Cardiac muscle cell (in vitro differentiated cells and primary cell): Measurements from ENCODE around the gene DOCK1. TPM values are rescaled to one million over a fixed set of nuclear protein-coding genes. Genes with fewer than 3 reads are reported as not detected.

Source experiments
- DNase-seq, 2 donors: peaks; one replicate each; pipeline versions ENCODE4 v3.0.0 to v3.0.0-alpha.2; 2010 to 2017; ENCODE audit warnings: low read depth in 1 of 2, low spot score in 1 of 2
- H3K27ac ChIP-seq: fragments of 200-600 bp; sonication (generic); 2 replicates; pipeline ENCODE4 v1.5.1; 2016
- H3K27me3 ChIP-seq: fragments of 200-600 bp; sonication (generic); 2 replicates; pipeline ENCODE4 v1.6.0; 2016; ENCODE audit warnings: control low read depth
- H3K36me3 ChIP-seq: fragments of 200-600 bp; sonication (generic); 2 replicates; pipeline ENCODE4 v1.5.1; 2016; ENCODE audit warnings: control low read depth
- H3K4me1 ChIP-seq: fragments of 200-600 bp; sonication (generic); 2 replicates; pipeline ENCODE4 v1.8.1; 2017; ENCODE audit warnings: low read depth, mild to moderate bottlenecking, mixed run types
- H3K4me3 ChIP-seq: fragments of 200-600 bp; sonication (generic); 2 replicates; pipeline ENCODE4 v1.5.1; 2016; ENCODE audit warnings: mild to moderate bottlenecking
- H3K9me3 ChIP-seq: fragments of 200-600 bp; sonication (generic); 2 replicates; pipeline ENCODE4 v1.5.1; 2017; ENCODE audit warnings: low read depth, mild to moderate bottlenecking, control low read depth
- polyA plus RNA-seq: library from polyadenylated mRNA; unstranded; fragments of >200 nt; fragmentation: Nextera tagmentation; extraction: Ambion mirVana; gene quantifications from 2 replicates; pipeline ENCODE4 v1.2.1, GENCODE V29; 2016
- total RNA-seq: library from RNA; depleted of rRNA; stranded (reverse); fragments of >200 nt; gene quantifications from 2 replicates; pipeline ENCODE4 v1.2.3, GENCODE V29; 2016
- TF ChIP-seq, protein P1 (sequence below): IDR thresholded peaks from 2 replicates; pipeline ENCODE4 v1.5.1; 2012; ENCODE audit warnings: low read depth, mild to moderate bottlenecking, low read length

DOCK1 gene
- total and polyA plus RNA-seq, 2 experiments from 2014 or later, result 15.0 to 30.6 TPM

GRCh38 chr10:127153181-127153580 lies 248.0 kb downstream of the DOCK1 start:
- TF ChIP-seq, protein P1, sequence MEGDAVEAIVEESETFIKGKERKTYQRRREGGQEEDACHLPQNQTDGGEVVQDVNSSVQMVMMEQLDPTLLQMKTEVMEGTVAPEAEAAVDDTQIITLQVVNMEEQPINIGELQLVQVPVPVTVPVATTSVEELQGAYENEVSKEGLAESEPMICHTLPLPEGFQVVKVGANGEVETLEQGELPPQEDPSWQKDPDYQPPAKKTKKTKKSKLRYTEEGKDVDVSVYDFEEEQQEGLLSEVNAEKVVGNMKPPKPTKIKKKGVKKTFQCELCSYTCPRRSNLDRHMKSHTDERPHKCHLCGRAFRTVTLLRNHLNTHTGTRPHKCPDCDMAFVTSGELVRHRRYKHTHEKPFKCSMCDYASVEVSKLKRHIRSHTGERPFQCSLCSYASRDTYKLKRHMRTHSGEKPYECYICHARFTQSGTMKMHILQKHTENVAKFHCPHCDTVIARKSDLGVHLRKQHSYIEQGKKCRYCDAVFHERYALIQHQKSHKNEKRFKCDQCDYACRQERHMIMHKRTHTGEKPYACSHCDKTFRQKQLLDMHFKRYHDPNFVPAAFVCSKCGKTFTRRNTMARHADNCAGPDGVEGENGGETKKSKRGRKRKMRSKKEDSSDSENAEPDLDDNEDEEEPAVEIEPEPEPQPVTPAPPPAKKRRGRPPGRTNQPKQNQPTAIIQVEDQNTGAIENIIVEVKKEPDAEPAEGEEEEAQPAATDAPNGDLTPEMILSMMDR, result no peak
- Histone ChIP-seq H3K36me3 (no peaks in the 10 kb centered on the region), H3K27me3 (no peaks in the 10 kb centered on the region), H3K4me3 (no peak overlapping the region), H3K9me3 (no peaks in the 10 kb centered on the region), H3K27ac (no peak overlapping the region), H3K4me1 (no peaks in the 10 kb centered on the region)
- no peak for DNase-seq

DNA sequence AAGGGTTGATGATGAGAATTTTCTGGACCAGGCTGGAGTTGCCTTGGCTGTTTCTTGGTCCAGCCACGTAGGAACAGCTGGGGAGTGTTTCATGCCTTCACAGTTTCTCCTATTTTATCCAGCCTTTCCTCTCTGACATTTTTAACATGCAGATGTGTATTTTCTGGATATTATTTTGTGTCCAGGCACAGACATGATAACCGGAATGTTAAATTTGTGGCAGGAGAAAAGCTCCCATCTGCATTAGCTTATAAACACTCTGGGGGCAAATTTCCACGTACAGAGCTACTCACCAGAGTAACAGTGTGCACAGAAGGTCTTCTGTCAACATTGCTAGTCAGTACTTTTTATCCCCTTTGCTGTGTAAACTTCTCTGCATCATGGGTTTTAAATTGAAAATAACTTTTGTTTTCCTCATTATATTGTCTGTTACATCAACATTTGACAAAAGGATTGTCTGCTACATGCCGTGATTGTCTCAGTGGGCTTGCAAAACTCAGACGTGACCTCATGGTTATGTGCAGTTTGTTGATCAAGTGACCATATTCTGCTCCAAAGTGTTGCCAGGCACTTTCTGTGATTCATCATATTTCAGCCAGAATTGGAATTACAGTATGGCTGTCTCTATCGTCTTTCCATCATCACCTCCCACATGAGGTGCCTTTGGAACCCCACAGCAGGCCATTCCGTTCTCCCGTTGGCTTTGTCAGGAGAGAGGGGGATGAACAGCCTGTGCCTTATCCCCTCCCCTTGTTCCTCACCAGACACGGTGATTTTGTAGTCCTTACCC lies 249.8 kb downstream of the DOCK1 start:
- no peaks in the 10 kb centered on the region for H3K27me3 ChIP-seq
- H3K4me1 ChIP-seq, result no peaks in the 10 kb centered on the region
- TF ChIP-seq, protein P1, result no peak
- no peak overlapping the region for H3K4me3 ChIP-seq
- H3K36me3 ChIP-seq, result no peaks in the 10 kb centered on the region
- H3K27ac ChIP-seq, result no peak overlapping the region
- H3K9me3 ChIP-seq, result no peaks in the 10 kb centered on the region
- DNase-seq, result peak in 1 of 2 donors; percentile 72

- TF ChIP-seq, protein P1, result no peak
- Histone ChIP-seq H3K9me3 (no peaks in the 10 kb centered on the region), H3K27ac (no peak overlapping the region), H3K4me3 (no peak overlapping the region), H3K27me3 (no peaks in the 10 kb centered on the region), H3K36me3 (no peaks in the 10 kb centered on the region), H3K4me1 (no peaks in the 10 kb centered on the region)
- DNase-seq, result no peak
These were observed 251.9 kb downstream of the DOCK1 start for GRCh38 chr10:127157089-127157488.

- Histone ChIP-seq H3K4me1 (no peaks in the 10 kb centered on the region), H3K27ac (no peak overlapping the region), H3K9me3 (no peaks in the 10 kb centered on the region), H3K36me3 (no peaks in the 10 kb centered on the region), H3K27me3 (no peaks in the 10 kb centered on the region), H3K4me3 (no peak overlapping the region)
- TF ChIP-seq, protein P1, result no peak
- DNase-seq, result peak in 1 of 2 donors; percentile 12
These were observed 252.4 kb downstream of the DOCK1 start for GRCh38 chr10:127157506-127158200.

GRCh38 chr10:127158662-127159061 lies 253.4 kb downstream of the DOCK1 start:
- peak; percentile 12 to 36 for DNase-seq
- Histone ChIP-seq H3K4me1 (no peaks in the 10 kb centered on the region), H3K27ac (no peak overlapping the region), H3K27me3 (no peaks in the 10 kb centered on the region), H3K9me3 (no peaks in the 10 kb centered on the region), H3K4me3 (no peak overlapping the region), H3K36me3 (no peaks in the 10 kb centered on the region)
- TF ChIP-seq, protein P1, result no peak
